HUES64 (cell line): ENCODE data around the gene UGT2B15.
"Not testable (repeated sequence)": the region's sequence is repeated elsewhere in the genome, so short reads cannot be mapped to it uniquely, and the experiment has no call there.

ENCODE experiments used
- H3K27ac ChIP-seq: 2 replicates; pipeline ENCODE4 v1.7.0; 2013; ENCODE audit warnings: low read depth, low read length, inconsistent platforms
- H3K27me3 ChIP-seq: 2 replicates; pipeline ENCODE4 v1.6.1; 2013; ENCODE audit warnings: mild to moderate bottlenecking, low read length; ENCODE audit not compliant: insufficient read depth
- H3K36me3 ChIP-seq: 2 replicates; pipeline ENCODE4 v1.6.1; 2013; ENCODE audit warnings: mild to moderate bottlenecking, low read length; ENCODE audit not compliant: insufficient read depth
- H3K4me1 ChIP-seq: 2 replicates; pipeline ENCODE4 v1.6.1; 2013; ENCODE audit warnings: mild to moderate bottlenecking, low read length, moderate library complexity; ENCODE audit not compliant: insufficient read depth
- H3K4me3 ChIP-seq: 2 replicates; pipeline ENCODE4 v1.5.1; 2013; ENCODE audit warnings: mild to moderate bottlenecking, low read length, moderate library complexity
- H3K9ac ChIP-seq: 2 replicates; pipeline ENCODE4 v1.6.1; 2013; ENCODE audit warnings: mild to moderate bottlenecking, low read depth, low read length
- H3K9me3 ChIP-seq: 2 replicates; pipeline ENCODE4 v1.6.1; 2013; ENCODE audit warnings: low read depth, low read length; ENCODE audit not compliant: insufficient read depth
- WGBS: fragments of 150-250, 120-280 bp; methylation state at CpG from one replicate; pipeline ENCODE4 v1.1.7; 2013; ENCODE audit warnings: missing lambda C conversion rate; 5-methylcytosine and 5-hydroxymethylcytosine counted together

The UGT2B15 gene

GRCh38 chr4:68683034-68683433 lies 12.6 kb upstream of the UGT2B15 start:
- no peak overlapping the region for H3K27ac ChIP-seq
- H3K9ac ChIP-seq, result no peak overlapping the region
- WGBS, result 91% methylated on average over 5 of the region's 5 CpGs
- H3K9me3 ChIP-seq, result peaks cover 5% of the 10 kb centered on the region
- no peaks in the 10 kb centered on the region for H3K27me3 ChIP-seq
- H3K4me3 ChIP-seq, result no peak overlapping the region
- no peaks in the 10 kb centered on the region for H3K36me3 ChIP-seq
- H3K4me1 ChIP-seq, result no peaks in the 10 kb centered on the region

- H3K27me3 ChIP-seq, H3K4me1 ChIP-seq, H3K4me3 ChIP-seq, H3K9me3 ChIP-seq, H3K27ac ChIP-seq, H3K36me3 ChIP-seq, H3K9ac ChIP-seq: not testable (repeated sequence)
- WGBS, result 98% methylated on average over 3 of the region's 3 CpGs
Observed at GRCh38 chr4:68681298-68681697, 10.8 kb upstream of the UGT2B15 start.

GRCh38 chr4:68673143-68673542 lies 2.7 kb upstream of the UGT2B15 start:
- no peaks in the 10 kb centered on the region for H3K4me1 ChIP-seq
- no peaks in the 10 kb centered on the region for H3K36me3 ChIP-seq
- no peak overlapping the region for H3K27ac ChIP-seq
- no peaks in the 10 kb centered on the region for H3K27me3 ChIP-seq
- 95% methylated on average over 7 of the region's 7 CpGs for WGBS
- no peaks in the 10 kb centered on the region for H3K9me3 ChIP-seq
- H3K9ac ChIP-seq, result no peak overlapping the region
- H3K4me3 ChIP-seq, result no peak overlapping the region

GRCh38 chr4:68671217-68671616 lies 765 bp upstream of the UGT2B15 start:
- H3K27ac ChIP-seq, H3K27me3 ChIP-seq, H3K4me3 ChIP-seq: not testable (repeated sequence)

GRCh38 chr4:68668537-68669163 lies 1.8 kb downstream of the UGT2B15 start:
- H3K4me1 ChIP-seq, H3K27me3 ChIP-seq, H3K36me3 ChIP-seq: not testable (repeated sequence)

More at GRCh38 chr4:68671217-68671616, 765 bp upstream of the UGT2B15 start:
- H3K9me3 ChIP-seq, H3K36me3 ChIP-seq, H3K4me1 ChIP-seq, H3K9ac ChIP-seq: not testable (repeated sequence)

GRCh38 chr4:68667551-68667950 lies 2.9 kb downstream of the UGT2B15 start:
- H3K9ac ChIP-seq, H3K27ac ChIP-seq, H3K27me3 ChIP-seq, H3K9me3 ChIP-seq, H3K4me3 ChIP-seq, H3K36me3 ChIP-seq, H3K4me1 ChIP-seq: not testable (repeated sequence)

More at GRCh38 chr4:68668537-68669163, 1.8 kb downstream of the UGT2B15 start:
- H3K27ac ChIP-seq, H3K4me3 ChIP-seq, H3K9me3 ChIP-seq, H3K9ac ChIP-seq: not testable (repeated sequence)

- WGBS, result 92% methylated on average over 3 of the region's 3 CpGs
Observed at GRCh38 chr4:68664721-68665120, 5.7 kb downstream of the UGT2B15 start.

GRCh38 chr4:68662836-68663574 lies 7.4 kb downstream of the UGT2B15 start:
- H3K4me3 ChIP-seq, H3K36me3 ChIP-seq, H3K4me1 ChIP-seq, H3K27ac ChIP-seq, H3K9me3 ChIP-seq, H3K9ac ChIP-seq, H3K27me3 ChIP-seq: not testable (repeated sequence)
- no CpG with 5 or more reads among the region's 1 CpG for WGBS

More at GRCh38 chr4:68664721-68665120, 5.7 kb downstream of the UGT2B15 start:
- not testable (repeated sequence) for H3K27me3 ChIP-seq, H3K4me3 ChIP-seq, H3K27ac ChIP-seq, H3K9ac ChIP-seq, H3K4me1 ChIP-seq, H3K9me3 ChIP-seq, H3K36me3 ChIP-seq

GRCh38 chr4:68658672-68659071 lies 11.8 kb downstream of the UGT2B15 start:
- Histone ChIP-seq H3K9ac (no peak overlapping the region), H3K27ac (no peak overlapping the region), H3K4me3 (no peak overlapping the region), H3K36me3 (no peaks in the 10 kb centered on the region), H3K9me3 (no peaks in the 10 kb centered on the region), H3K27me3 (no peaks in the 10 kb centered on the region), H3K4me1 (peaks cover 25% of the 10 kb centered on the region)

GRCh38 chr4:68657022-68657594 lies 13.3 kb downstream of the UGT2B15 start:
- H3K9me3 ChIP-seq, H3K9ac ChIP-seq, H3K36me3 ChIP-seq, H3K4me3 ChIP-seq, H3K27me3 ChIP-seq, H3K27ac ChIP-seq: not testable (repeated sequence)
- peaks cover 25% of the 10 kb centered on the region for H3K4me1 ChIP-seq

- H3K27ac ChIP-seq, H3K27me3 ChIP-seq, H3K9me3 ChIP-seq, H3K36me3 ChIP-seq, H3K9ac ChIP-seq, H3K4me3 ChIP-seq: not testable (repeated sequence)
- WGBS, result 91% methylated on average over 2 of the region's 2 CpGs
- H3K4me1 ChIP-seq, result peaks cover 23% of the 10 kb centered on the region
Observed at GRCh38 chr4:68656445-68656973, 13.9 kb downstream of the UGT2B15 start.
